ENCODE data around the gene RB1.
A peak's percentile ranks its signal among the peaks of the same experiment; 100 is the strongest.

RB1 gene

DNA sequence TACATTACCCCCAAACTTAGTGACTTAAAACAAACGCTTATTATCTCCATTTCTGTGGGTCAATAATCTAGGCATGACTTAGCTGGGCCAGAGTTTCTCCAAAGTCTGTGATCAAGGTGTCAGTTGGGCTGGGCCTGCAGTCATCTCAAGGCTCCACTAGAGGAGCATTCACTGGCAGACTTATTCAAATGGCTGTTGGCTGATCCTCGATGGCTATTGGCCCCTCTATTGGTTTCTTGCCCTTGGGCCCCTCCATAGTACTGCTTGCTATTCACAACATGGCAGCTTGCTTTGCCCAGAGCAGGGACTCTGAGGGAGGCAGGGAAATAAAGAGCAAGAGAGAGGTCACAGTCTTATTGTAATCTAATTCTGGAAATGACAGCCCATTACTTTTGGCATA, 171.7 kb downstream of the RB1 start:
- no peak for DNase-seq

- DNase-seq: no peak
These were observed 172.7 kb downstream of the RB1 start for GRCh38 chr13:48476215-48476614.

GRCh38 chr13:48476686-48477085, 173.1 kb downstream of the RB1 start:
- DNase-seq: no peak

DNA sequence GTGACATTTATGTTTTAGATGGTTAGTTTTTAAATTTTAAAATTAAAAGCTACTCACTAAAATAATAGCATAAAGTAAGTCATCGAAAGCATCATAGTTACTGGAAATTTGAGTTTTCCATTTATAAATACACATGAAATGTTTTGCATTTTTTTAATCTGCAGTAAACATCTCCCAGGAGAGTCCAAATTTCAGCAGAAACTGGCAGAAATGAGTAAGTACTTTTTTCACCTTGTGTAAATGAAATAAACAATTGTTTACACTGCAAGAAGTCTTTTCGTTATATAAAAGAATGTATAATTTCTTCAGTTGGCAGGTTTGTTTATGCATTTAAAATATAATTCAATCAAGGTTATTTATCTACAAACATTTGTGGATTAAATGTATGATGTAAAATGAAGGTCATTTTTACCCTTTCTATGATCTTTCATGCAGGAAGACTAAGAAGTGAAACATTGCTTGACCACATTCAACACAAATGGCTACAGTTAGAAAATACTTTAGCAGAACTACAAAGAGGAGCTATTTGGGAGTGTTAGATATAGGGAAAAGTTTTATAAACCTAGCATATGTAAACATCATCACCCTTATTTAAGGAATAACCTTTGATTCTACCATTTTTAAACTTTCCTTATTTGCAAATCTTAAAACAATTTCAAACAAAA, 173.8 kb downstream of the RB1 start:
- DNase-seq: no peak

DNA sequence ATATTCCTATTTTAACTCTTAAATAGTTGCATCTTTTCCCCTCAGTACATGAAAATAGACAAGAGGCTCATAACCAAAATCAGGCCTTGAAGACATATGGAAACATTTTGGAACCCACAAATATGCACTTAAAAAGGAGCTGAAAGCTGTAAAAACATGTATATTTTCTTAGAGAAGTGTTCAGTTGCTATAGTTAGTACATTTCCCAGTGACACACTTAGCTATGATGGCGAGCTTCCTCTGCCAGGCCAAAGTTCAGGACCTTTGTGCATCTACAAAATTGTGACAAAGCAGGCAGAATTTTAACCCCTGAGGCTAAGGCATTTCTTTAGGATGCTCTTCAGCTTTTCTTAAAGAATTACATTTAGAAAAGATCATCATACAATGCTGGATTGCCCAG, 174.8 kb downstream of the RB1 start:
- DNase-seq: peak; percentile 54

- no peak for DNase-seq
These were observed 180.0 kb downstream of the RB1 start for GRCh38 chr13:48483575-48483974.

DNA sequence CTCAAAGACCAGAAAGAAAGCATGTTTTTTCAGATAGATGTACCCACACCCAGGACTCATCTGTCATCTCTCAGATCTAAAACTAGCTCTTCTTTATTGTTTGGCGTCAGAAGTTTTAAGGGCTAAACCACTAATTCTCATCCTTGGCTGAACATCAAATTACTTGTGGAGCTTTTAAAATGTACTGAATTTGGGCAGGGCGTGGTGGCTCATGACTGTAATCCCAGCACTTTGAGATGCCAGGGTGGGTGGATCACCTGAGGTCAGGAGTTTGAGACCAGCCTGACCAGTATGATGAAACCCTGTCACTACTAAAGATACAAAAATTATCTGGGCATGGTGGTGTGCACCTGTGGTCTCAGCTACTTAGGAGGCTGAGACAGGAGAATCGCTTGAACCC, 181.9 kb downstream of the RB1 start:
- no peak for DNase-seq

DNA sequence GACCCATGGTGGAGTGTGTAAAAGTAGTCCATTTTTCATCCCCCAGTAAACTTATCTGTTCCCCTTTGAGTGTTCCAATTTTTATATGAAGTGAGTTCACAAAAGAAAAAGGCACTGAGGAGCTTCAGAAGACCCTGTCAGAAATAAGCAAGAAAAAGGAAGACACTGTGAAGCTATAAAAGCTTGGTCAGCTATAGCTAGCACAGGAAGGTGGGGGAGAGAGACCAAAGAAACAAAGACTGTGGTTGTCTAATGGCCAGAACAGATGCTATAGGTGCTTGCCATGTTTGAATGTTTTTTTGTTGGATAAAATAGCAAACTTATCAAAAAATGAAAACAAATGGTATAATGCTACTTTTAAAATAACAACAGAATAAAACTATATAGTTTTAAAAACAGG, 182.8 kb downstream of the RB1 start:
- DNase-seq: no peak

GRCh38 chr13:48486836-48487235, 183.3 kb downstream of the RB1 start:
- no peak for DNase-seq

DNA sequence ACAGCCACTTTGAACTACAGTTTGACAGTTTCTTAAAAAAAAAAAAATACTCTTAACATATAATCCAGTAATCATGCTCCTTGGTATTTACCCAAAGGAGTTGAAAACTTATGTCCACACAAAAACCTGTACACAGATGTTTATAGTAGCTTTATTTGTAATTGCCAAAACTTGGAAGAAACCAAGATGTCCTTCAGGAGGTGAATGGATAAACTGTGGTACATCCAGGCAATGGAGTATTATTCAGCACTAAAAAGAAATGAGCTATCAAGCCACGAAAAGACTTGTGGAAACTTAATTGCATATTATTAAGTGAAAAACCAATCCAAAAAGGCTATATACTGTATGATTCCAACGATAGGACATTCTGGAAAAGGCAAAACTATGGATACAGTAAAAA, 184.4 kb downstream of the RB1 start:
- no peak for DNase-seq

- no peak for DNase-seq
These were observed 185.4 kb downstream of the RB1 start for GRCh38 chr13:48488995-48489394.

DNA sequence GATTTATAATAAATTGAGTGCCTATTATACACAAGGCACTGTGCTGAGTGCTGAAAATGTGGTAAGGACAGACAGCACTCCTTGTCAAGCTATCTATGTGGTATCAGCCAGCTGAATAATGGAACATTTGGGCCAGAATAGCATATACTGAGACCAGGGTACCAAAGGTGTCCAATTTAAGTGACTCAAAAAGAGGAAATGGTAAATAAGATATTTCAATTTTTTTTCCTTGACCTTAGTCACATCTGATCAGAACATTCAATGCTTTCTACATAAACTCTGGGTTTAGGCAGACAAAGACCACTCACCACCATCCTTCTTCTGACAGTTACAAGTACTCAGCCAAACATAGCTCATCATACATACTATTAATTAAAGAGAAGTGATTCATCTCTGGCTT, 186.1 kb downstream of the RB1 start:
- DNase-seq: no peak

- DNase-seq: no peak
These were observed 186.7 kb downstream of the RB1 start for GRCh38 chr13:48490241-48490640.

GRCh38 chr13:48491423-48492095, 188.0 kb downstream of the RB1 start:
- no peak for DNase-seq

DNA sequence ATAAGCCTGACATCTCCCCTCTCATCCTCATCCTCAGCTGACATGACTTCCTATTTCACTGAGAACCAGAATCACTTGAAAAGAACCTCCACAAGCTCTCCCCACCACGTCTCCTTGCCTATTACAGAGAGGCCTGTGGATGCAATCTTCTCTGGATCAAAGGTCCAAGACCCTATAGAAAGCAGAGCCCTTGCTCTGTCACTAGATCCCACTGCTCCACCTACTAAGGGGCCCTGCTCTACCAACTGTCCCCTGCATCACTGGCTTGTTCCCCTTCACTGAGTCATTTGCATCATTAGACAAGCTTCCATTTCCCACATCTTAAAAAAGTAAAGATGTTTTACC, 188.5 kb downstream of the RB1 start:
- no peak for DNase-seq

DNA sequence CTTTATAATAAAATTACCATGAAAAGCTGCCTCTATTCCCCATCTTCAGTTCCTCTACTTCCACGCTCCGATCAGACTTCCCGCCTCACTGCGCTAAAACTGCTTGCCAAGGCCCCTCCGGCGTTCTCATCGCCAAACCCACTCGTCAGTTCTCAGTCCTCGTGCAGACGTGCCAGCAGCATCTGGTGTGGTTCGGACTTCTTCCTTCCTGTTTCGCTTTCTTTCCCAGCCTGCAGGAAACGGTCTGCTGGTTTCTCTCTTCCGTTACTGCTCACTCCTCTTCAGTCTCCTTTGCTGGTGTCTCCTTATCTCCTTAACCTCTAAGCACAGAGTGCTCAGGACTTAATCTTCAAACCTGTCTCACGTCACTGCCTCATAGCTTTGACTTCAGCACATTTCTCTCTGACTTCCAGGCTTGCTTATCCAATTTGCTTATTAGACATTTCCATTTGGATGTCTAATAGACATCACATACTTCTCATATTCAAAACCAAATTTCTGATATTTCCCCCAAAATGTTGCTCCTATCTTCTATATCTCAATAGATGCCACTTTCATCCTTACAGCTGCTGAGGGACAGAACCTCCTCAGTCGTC, 189.0 kb downstream of the RB1 start:
- no peak for DNase-seq

- no peak for DNase-seq
These were observed 189.7 kb downstream of the RB1 start for GRCh38 chr13:48493066-48493765.

DNA sequence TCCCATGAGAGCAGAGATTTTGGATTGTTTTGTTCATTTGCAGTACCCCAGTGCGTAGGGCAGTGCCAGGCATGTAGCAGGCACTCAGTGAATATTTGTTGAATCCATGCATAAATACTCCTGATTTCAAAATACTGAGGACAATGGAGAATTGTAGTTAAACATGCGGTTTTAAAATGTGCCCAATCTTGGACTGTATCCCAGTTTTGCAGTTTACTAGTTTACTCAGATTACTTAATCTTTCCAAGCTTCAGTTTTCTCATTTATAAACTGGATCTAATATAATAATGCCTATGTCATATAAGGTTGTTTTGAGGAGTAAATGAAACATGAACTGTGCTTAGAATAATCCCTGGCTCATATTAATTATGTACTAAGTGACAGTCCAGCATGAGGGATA, 190.3 kb downstream of the RB1 start:
- DNase-seq: no peak

GRCh38 chr13:48494874-48495273, 191.3 kb downstream of the RB1 start:
- DNase-seq: no peak

GRCh38 chr13:48496271-48497161, 193.0 kb downstream of the RB1 start:
- no peak for DNase-seq

GRCh38 chr13:48497669-48498068, 194.1 kb downstream of the RB1 start:
- no peak for DNase-seq

DNA sequence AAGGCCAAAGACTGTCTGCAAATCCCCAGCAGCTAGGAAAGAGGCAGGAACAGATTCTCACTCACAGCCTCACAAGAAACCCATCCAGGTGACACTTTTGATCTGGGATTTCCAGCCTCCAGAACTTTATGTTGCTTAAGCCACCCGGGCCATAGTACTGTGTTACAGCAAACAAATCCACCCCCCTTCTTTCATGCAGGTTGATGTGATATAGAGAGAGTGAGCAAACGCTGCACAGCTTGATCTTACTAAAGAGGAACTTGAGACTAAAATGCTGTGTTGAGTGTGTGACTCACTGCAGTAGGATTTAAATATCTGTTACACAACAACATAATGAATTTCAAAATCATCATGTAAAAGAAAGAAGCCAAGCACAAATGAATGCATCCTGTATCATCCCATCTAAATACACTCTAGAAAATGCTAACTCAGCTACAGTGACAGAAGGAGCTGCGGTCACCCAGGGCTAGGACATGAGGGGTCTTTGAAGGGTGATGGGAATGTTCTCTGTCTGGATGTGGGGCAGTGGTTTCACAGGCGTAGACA, 197.2 kb downstream of the RB1 start:
- peak; percentile 86 for DNase-seq

GRCh38 chr13:48501705-48502104, 198.2 kb downstream of the RB1 start:
- DNase-seq: no peak
